Measurements from ENCODE around the gene OCA2.

- TF ChIP-seq, protein P1, sequence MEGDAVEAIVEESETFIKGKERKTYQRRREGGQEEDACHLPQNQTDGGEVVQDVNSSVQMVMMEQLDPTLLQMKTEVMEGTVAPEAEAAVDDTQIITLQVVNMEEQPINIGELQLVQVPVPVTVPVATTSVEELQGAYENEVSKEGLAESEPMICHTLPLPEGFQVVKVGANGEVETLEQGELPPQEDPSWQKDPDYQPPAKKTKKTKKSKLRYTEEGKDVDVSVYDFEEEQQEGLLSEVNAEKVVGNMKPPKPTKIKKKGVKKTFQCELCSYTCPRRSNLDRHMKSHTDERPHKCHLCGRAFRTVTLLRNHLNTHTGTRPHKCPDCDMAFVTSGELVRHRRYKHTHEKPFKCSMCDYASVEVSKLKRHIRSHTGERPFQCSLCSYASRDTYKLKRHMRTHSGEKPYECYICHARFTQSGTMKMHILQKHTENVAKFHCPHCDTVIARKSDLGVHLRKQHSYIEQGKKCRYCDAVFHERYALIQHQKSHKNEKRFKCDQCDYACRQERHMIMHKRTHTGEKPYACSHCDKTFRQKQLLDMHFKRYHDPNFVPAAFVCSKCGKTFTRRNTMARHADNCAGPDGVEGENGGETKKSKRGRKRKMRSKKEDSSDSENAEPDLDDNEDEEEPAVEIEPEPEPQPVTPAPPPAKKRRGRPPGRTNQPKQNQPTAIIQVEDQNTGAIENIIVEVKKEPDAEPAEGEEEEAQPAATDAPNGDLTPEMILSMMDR (IDR thresholded peaks at IDR 0.05), result no peak
- no peak for TF ChIP-seq POLR2A (IDR thresholded peaks at IDR 0.05)
- no peak for TF ChIP-seq POLR2AphosphoS5 (IDR thresholded peaks at IDR 0.05)
These were observed 308.8 kb downstream of the OCA2 start for GRCh38 chr15:27790270-27790669.

All from prostate gland (tissue), 2 donors.